ENCODE measurements around the gene DTNB.

The DTNB gene

GRCh38 chr2:25332571-25332970, 340.8 kb downstream of the DTNB start:
- Histone ChIP-seq H3K27ac (ENCODE audit: low read depth, low read length) (no peak overlapping the region), H3K9ac (ENCODE audit: low read depth, low read length) (no peak overlapping the region), H3K4me3 (ENCODE audit: low read depth, low read length) (no peak overlapping the region), H3K27me3 (ENCODE audit: control insufficient read depth, insufficient read depth, low read length) (no peaks in the 10 kb centered on the region), H3K36me3 (ENCODE audit: control insufficient read depth, insufficient read depth, low read length) (no peaks in the 10 kb centered on the region), H3K9me3 (ENCODE audit: control insufficient read depth, insufficient read depth, low read length) (no peaks in the 10 kb centered on the region), H3K4me1 (ENCODE audit: control insufficient read depth, insufficient read depth, low read length) (peaks cover 40% of the 10 kb centered on the region)

- Histone ChIP-seq H3K36me3 (ENCODE audit: control insufficient read depth, insufficient read depth, low read length) (0 out of 2 replicates have a peak, but pooled peaks cover under 1% of the 10 kb centered on the region), H3K9me3 (ENCODE audit: control insufficient read depth, insufficient read depth, low read length) (no peaks in the 10 kb centered on the region), H3K9ac (ENCODE audit: low read depth, low read length) (no peak overlapping the region), H3K27me3 (ENCODE audit: control insufficient read depth, insufficient read depth, low read length) (no peaks in the 10 kb centered on the region), H3K4me1 (ENCODE audit: control insufficient read depth, insufficient read depth, low read length) (peaks cover 34% of the 10 kb centered on the region), H3K4me3 (ENCODE audit: low read depth, low read length) (no peak overlapping the region), H3K27ac (ENCODE audit: low read depth, low read length) (no peak overlapping the region)
Observed at GRCh38 chr2:25331686-25332365, 341.6 kb downstream of the DTNB start.

GRCh38 chr2:25330937-25331336, 342.4 kb downstream of the DTNB start:
- Histone ChIP-seq H3K4me1 (ENCODE audit: control insufficient read depth, insufficient read depth, low read length) (peaks cover 25% of the 10 kb centered on the region), H3K9me3 (ENCODE audit: control insufficient read depth, insufficient read depth, low read length) (no peaks in the 10 kb centered on the region), H3K9ac (ENCODE audit: low read depth, low read length) (no peak overlapping the region), H3K4me3 (ENCODE audit: low read depth, low read length) (no peak overlapping the region), H3K27me3 (ENCODE audit: control insufficient read depth, insufficient read depth, low read length) (no peaks in the 10 kb centered on the region), H3K27ac (ENCODE audit: low read depth, low read length) (no peak overlapping the region), H3K36me3 (ENCODE audit: control insufficient read depth, insufficient read depth, low read length) (0 out of 2 replicates have a peak, but pooled peaks cover 3% of the 10 kb centered on the region)

- H3K27me3 ChIP-seq (ENCODE audit: control insufficient read depth, insufficient read depth, low read length), result no peaks in the 10 kb centered on the region
- H3K36me3 ChIP-seq (ENCODE audit: control insufficient read depth, insufficient read depth, low read length), result 0 out of 2 replicates have a peak, but pooled peaks cover 3% of the 10 kb centered on the region
- no peaks in the 10 kb centered on the region for H3K9me3 ChIP-seq (ENCODE audit: control insufficient read depth, insufficient read depth, low read length)
- H3K9ac ChIP-seq (ENCODE audit: low read depth, low read length), result no peak overlapping the region
- peaks cover 19% of the 10 kb centered on the region for H3K4me1 ChIP-seq (ENCODE audit: control insufficient read depth, insufficient read depth, low read length)
- H3K27ac ChIP-seq (ENCODE audit: low read depth, low read length), result no peak overlapping the region
- H3K4me3 ChIP-seq (ENCODE audit: low read depth, low read length), result no peak overlapping the region
Observed at GRCh38 chr2:25330273-25330672, 343.1 kb downstream of the DTNB start.

- no peak overlapping the region for H3K9ac ChIP-seq (ENCODE audit: low read depth, low read length)
- H3K9me3 ChIP-seq (ENCODE audit: control insufficient read depth, insufficient read depth, low read length), result no peaks in the 10 kb centered on the region
- peaks cover 1% of the 10 kb centered on the region for H3K4me1 ChIP-seq (ENCODE audit: control insufficient read depth, insufficient read depth, low read length)
- 0 out of 2 replicates have a peak, but pooled peaks cover 3% of the 10 kb centered on the region for H3K36me3 ChIP-seq (ENCODE audit: control insufficient read depth, insufficient read depth, low read length)
- H3K4me3 ChIP-seq (ENCODE audit: low read depth, low read length), result no peak overlapping the region
- H3K27me3 ChIP-seq (ENCODE audit: control insufficient read depth, insufficient read depth, low read length), result no peaks in the 10 kb centered on the region
- no peak overlapping the region for H3K27ac ChIP-seq (ENCODE audit: low read depth, low read length)
Observed at GRCh38 chr2:25328152-25329085, 345.0 kb downstream of the DTNB start.

All from HUES48 (cell line).